Neuronal stem cell (in vitro differentiated cells): ENCODE results near the gene KRT86.
A peak's percentile ranks its signal among the peaks of the same experiment; 100 is the strongest.

ENCODE experiments used
- DNase-seq: peaks from one replicate; pipeline ENCODE4 v3.0.0-alpha.2; 2013; ENCODE audit warnings: low spot score
- H2AFZ ChIP-seq: one replicate; pipeline ENCODE4 v1.6.1; 2013; ENCODE audit warnings: mild to moderate bottlenecking, low read length, inconsistent platforms
- H2AK5ac ChIP-seq: 2 replicates; pipeline ENCODE4 v1.6.1; 2013; ENCODE audit warnings: low read depth, mild to moderate bottlenecking, inconsistent platforms, low read length, moderate library complexity, mixed read lengths
- H2BK120ac ChIP-seq: 2 replicates; pipeline ENCODE4 v1.6.1; 2013; ENCODE audit warnings: low read depth, mild to moderate bottlenecking, inconsistent platforms, low read length, moderate library complexity, mixed read lengths
- H2BK12ac ChIP-seq: one replicate; pipeline ENCODE4 v1.6.1; 2013; ENCODE audit warnings: low read length, inconsistent platforms
- H2BK15ac ChIP-seq: 2 replicates; pipeline ENCODE4 v1.6.1; 2013; ENCODE audit warnings: mild to moderate bottlenecking, low read length, inconsistent platforms, mixed read lengths
- H2BK5ac ChIP-seq: one replicate; pipeline ENCODE4 v1.6.1; 2013; ENCODE audit warnings: inconsistent platforms, mild to moderate bottlenecking, low read length, moderate library complexity
- H3K14ac ChIP-seq: one replicate; pipeline ENCODE4 v1.6.1; 2013; ENCODE audit warnings: low read length, inconsistent platforms
- H3K18ac ChIP-seq: 2 replicates; pipeline ENCODE4 v1.6.1; 2013; ENCODE audit warnings: low read length, inconsistent platforms
- H3K23ac ChIP-seq: 2 replicates; pipeline ENCODE4 v1.6.1; 2013; ENCODE audit warnings: low read depth, mild to moderate bottlenecking, mixed read lengths, low read length, inconsistent platforms; ENCODE audit not compliant: poor library complexity
- H3K27ac ChIP-seq: replicated peaks from 3 replicates; pipeline ENCODE4 v1.5.1; 2013; ENCODE audit warnings: low read length, inconsistent platforms
- H3K27me3 ChIP-seq, 3 experiments: 2 replicates each; pipeline ENCODE4 v1.6.1; 2013; ENCODE audit warnings: low read length in 3 of 3, mild to moderate bottlenecking in 2 of 3, inconsistent platforms in 1 of 3, low read depth in 1 of 3, mixed read lengths in 1 of 3, moderate library complexity in 1 of 3; ENCODE audit not compliant: control insufficient read depth in 3 of 3, insufficient read depth in 3 of 3
- H3K36me3 ChIP-seq, 2 donors: replicated peaks in 1 of 2; 2 replicates each; pipeline ENCODE4 v1.6.1; 2013; ENCODE audit warnings: low read length in 2 of 2; ENCODE audit not compliant: control insufficient read depth in 2 of 2, insufficient read depth in 2 of 2
- H3K4ac ChIP-seq: 2 replicates; pipeline ENCODE4 v1.6.1; 2013; ENCODE audit warnings: inconsistent platforms, mild to moderate bottlenecking, low read length, moderate library complexity
- H3K4me1 ChIP-seq, 2 donors: 1 replicate in 1 of 2; 2 replicates in 1 of 2; pipeline ENCODE4 v1.6.1; 2013; ENCODE audit warnings: low read length in 2 of 2, low read depth in 1 of 2; ENCODE audit not compliant: control insufficient read depth in 2 of 2, insufficient read depth in 1 of 2
- H3K4me2 ChIP-seq: one replicate; pipeline ENCODE4 v1.6.1; 2013; ENCODE audit warnings: mild to moderate bottlenecking, low read length, inconsistent platforms; ENCODE audit not compliant: insufficient read depth, poor library complexity, severe bottlenecking
- H3K4me3 ChIP-seq, 2 donors: 2 replicates each; pipeline ENCODE4 v1.5.1; 2013; ENCODE audit warnings: low read length in 2 of 2, mild to moderate bottlenecking in 2 of 2, inconsistent platforms in 1 of 2, moderate library complexity in 1 of 2
- H3K79me1 ChIP-seq: one replicate; pipeline ENCODE4 v1.6.1; 2013; ENCODE audit warnings: low read depth, mild to moderate bottlenecking, inconsistent platforms, low read length, moderate library complexity
- H3K9ac ChIP-seq: one replicate; pipeline ENCODE4 v1.6.1; 2013; ENCODE audit warnings: mild to moderate bottlenecking, low read depth, low read length, inconsistent platforms; ENCODE audit not compliant: poor library complexity
- H3K9me3 ChIP-seq, 2 donors: replicated peaks in 1 of 2; 2 replicates each; pipeline versions ENCODE3 to v1.6.1; 2013; ENCODE audit warnings: low read length in 2 of 2, mild to moderate bottlenecking in 2 of 2, inconsistent platforms in 1 of 2, low read depth in 1 of 2, mixed read lengths in 1 of 2, moderate library complexity in 1 of 2; ENCODE audit not compliant: control insufficient read depth in 2 of 2, insufficient read depth in 1 of 2
- H4K8ac ChIP-seq: one replicate; pipeline ENCODE4 v1.6.1; 2013; ENCODE audit warnings: low read depth, mild to moderate bottlenecking, inconsistent platforms, low read length, moderate library complexity
- H4K91ac ChIP-seq: one replicate; pipeline ENCODE4 v1.6.1; 2013; ENCODE audit warnings: low read length, low read depth, mild to moderate bottlenecking, inconsistent platforms; ENCODE audit not compliant: poor library complexity
- WGBS, 2 donors: extraction: QIAGEN DNeasy Blood & Tissue Kit; methylation state at CpG; one replicate each; pipeline ENCODE4 v1.1.7; 2013; ENCODE audit warnings: missing lambda C conversion rate in 2 of 2, mixed read lengths in 1 of 2; ENCODE audit not compliant: insufficient read length in 2 of 2, insufficient replicate concordance in 1 of 2; ENCODE audit errors: extremely low coverage in 2 of 2; 5-methylcytosine and 5-hydroxymethylcytosine counted together

KRT86 gene

GRCh38 chr12:52338241-52338960 lies 64.0 kb downstream of the KRT86 start:
- H3K9ac ChIP-seq = no peak overlapping the region
- H3K79me1 ChIP-seq = no peaks in the 10 kb centered on the region
- no peak overlapping the region for H2AK5ac ChIP-seq
- no peak overlapping the region for H3K14ac ChIP-seq
- H3K36me3 ChIP-seq = no peaks in the 10 kb centered on the region
- H2BK12ac ChIP-seq = no peak overlapping the region
- H2BK120ac ChIP-seq = no peak overlapping the region
- H2AFZ ChIP-seq = no peak overlapping the region
- H4K8ac ChIP-seq = no peak overlapping the region
- no CpG with 5 or more reads among the region's 10 CpGs for WGBS, 2 donors
- no peak overlapping the region for H3K4ac ChIP-seq
- H3K9me3 ChIP-seq = peaks cover 0 to 3% of the 10 kb centered on the region in 2 donors
- H3K27me3 ChIP-seq = peaks cover 0 to 4% (median 0%) of the 10 kb centered on the region in 3 experiments
- no peak overlapping the region for H2BK5ac ChIP-seq
- no peak for DNase-seq
- no peak overlapping the region for H3K4me2 ChIP-seq
- no peak overlapping the region for H3K23ac ChIP-seq
- H4K91ac ChIP-seq = peak overlapping the region; percentile 26
- no peak overlapping the region for H3K27ac ChIP-seq
- H3K4me3 ChIP-seq = no peak overlapping the region
- H3K4me1 ChIP-seq = peaks cover 0 to 2% of the 10 kb centered on the region in 2 donors
- no peak overlapping the region for H3K18ac ChIP-seq
- no peak overlapping the region for H2BK15ac ChIP-seq

DNA sequence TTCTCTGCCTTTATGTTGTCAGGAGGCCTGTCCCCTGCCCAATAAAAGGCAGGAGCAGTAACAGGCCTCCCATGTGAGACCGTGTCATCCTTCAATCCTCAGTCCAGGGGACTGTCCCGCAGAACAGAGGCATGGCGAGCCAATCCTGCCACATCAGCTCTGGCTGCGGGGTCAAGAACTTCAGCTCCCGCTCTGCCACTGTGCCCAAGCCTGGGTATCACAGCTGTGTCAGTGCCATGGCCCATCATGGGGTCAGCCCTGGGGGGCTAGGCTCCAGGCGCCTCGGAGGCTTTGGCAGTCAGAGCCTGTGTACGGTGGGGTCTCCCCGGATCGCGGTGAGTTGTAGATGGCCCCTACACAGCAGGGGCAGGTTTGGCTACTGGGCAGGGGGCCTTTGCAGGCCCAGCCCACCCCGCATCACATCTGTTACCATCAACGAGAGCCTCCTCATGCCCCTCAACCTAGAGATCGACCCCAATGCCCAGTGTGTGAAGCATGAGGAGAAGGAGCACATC lies 66.7 kb downstream of the KRT86 start:
- Histone ChIP-seq H3K79me1 (no peaks in the 10 kb centered on the region), H2AK5ac (no peak overlapping the region), H2BK120ac (no peak overlapping the region), H3K4me3 (no peak overlapping the region), H2AFZ (no peak overlapping the region), H4K91ac (no peak overlapping the region), H2BK15ac (no peak overlapping the region), H3K9me3 (no peaks in the 10 kb centered on the region), H3K27ac (no peak overlapping the region), H3K14ac (no peak overlapping the region), H2BK12ac (no peak overlapping the region), H3K27me3 (peaks cover 0 to 4% (median 0%) of the 10 kb centered on the region in 3 experiments), H2BK5ac (no peak overlapping the region), H4K8ac (no peak overlapping the region), H3K4me1 (peaks cover 0 to 2% of the 10 kb centered on the region in 2 donors), H3K23ac (no peak overlapping the region), H3K4me2 (no peak overlapping the region), H3K9ac (no peak overlapping the region), H3K18ac (no peak overlapping the region), H3K4ac (no peak overlapping the region), H3K36me3 (no peaks in the 10 kb centered on the region)
- DNase-seq = no peak
- no CpG with 5 or more reads among the region's 14 CpGs for WGBS, 2 donors

GRCh38 chr12:52342781-52343490 lies 68.5 kb downstream of the KRT86 start:
- H3K27ac ChIP-seq = no peak overlapping the region
- no peak overlapping the region for H3K4ac ChIP-seq
- H3K27me3 ChIP-seq = peaks cover 0 to 10% (median 0%) of the 10 kb centered on the region in 3 experiments
- H3K36me3 ChIP-seq = no peaks in the 10 kb centered on the region
- H2AK5ac ChIP-seq = no peak overlapping the region
- H2AFZ ChIP-seq = no peak overlapping the region
- no peak overlapping the region for H3K4me3 ChIP-seq
- no peak overlapping the region for H2BK120ac ChIP-seq
- no CpG with 5 or more reads among the region's 2 CpGs for WGBS, 2 donors
- H3K14ac ChIP-seq = no peak overlapping the region
- peaks cover 0 to 2% of the 10 kb centered on the region in 2 donors for H3K4me1 ChIP-seq
- no peak overlapping the region for H3K4me2 ChIP-seq
- H3K23ac ChIP-seq = no peak overlapping the region
- H2BK15ac ChIP-seq = no peak overlapping the region
- no peaks in the 10 kb centered on the region for H3K79me1 ChIP-seq
- no peak overlapping the region for H4K91ac ChIP-seq
- H4K8ac ChIP-seq = no peak overlapping the region
- no peak overlapping the region for H3K9ac ChIP-seq
- H3K18ac ChIP-seq = no peak overlapping the region
- no peaks in the 10 kb centered on the region for H3K9me3 ChIP-seq
- H2BK12ac ChIP-seq = no peak overlapping the region
- no peak overlapping the region for H2BK5ac ChIP-seq
- DNase-seq = no peak

DNA sequence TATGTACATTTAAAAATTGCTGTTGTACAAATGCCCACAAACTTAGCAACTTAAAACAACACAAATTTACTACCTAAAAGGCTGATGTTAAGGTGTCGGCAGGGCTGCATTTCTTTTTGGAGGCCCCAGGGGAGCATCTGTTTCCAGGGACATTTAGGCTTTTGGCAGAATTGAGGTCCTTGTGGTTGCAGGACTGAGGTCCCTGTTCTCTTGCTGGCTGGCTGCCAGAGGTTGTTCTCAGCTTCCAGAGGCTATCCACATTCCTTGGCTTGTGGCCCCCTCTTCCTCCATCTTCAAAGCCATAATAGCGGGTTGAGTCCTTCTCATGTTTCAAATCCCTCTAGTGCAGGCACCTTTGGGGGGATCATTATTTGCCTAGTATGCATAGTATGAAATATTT lies 69.1 kb downstream of the KRT86 start:
- H3K27me3 ChIP-seq = peaks cover 0 to 16% (median 0%) of the 10 kb centered on the region in 3 experiments
- no peak overlapping the region for H3K9ac ChIP-seq
- no peak overlapping the region for H3K27ac ChIP-seq
- DNase-seq = no peak
- H4K8ac ChIP-seq = no peak overlapping the region
- no peak overlapping the region for H3K4ac ChIP-seq
- no peak overlapping the region for H2BK120ac ChIP-seq
- no peak overlapping the region for H3K4me3 ChIP-seq
- no peak overlapping the region for H2AK5ac ChIP-seq
- no peaks in the 10 kb centered on the region for H3K36me3 ChIP-seq
- no peaks in the 10 kb centered on the region for H3K9me3 ChIP-seq
- H3K79me1 ChIP-seq = no peaks in the 10 kb centered on the region
- no peak overlapping the region for H3K14ac ChIP-seq
- H2AFZ ChIP-seq = no peak overlapping the region
- no peak overlapping the region for H4K91ac ChIP-seq
- H3K18ac ChIP-seq = no peak overlapping the region
- no peak overlapping the region for H3K23ac ChIP-seq
- H3K4me2 ChIP-seq = no peak overlapping the region
- WGBS, 2 donors = no CpG with 5 or more reads among the region's 2 CpGs
- H3K4me1 ChIP-seq = peaks cover 0 to 2% of the 10 kb centered on the region in 2 donors
- no peak overlapping the region for H2BK5ac ChIP-seq
- no peak overlapping the region for H2BK12ac ChIP-seq
- H2BK15ac ChIP-seq = no peak overlapping the region
